Measurements from ENCODE around the gene KIAA2012. TPM values are rescaled to one million over a fixed set of nuclear protein-coding genes. Genes with fewer than 3 reads are reported as not detected.
"Not testable (repeated sequence)": the region's sequence is repeated elsewhere in the genome, so short reads cannot be mapped to it uniquely, and the experiment has no call there.

Gene KIAA2012
- total RNA-seq, 1 donor from 2014 or later, result not detected

DNA sequence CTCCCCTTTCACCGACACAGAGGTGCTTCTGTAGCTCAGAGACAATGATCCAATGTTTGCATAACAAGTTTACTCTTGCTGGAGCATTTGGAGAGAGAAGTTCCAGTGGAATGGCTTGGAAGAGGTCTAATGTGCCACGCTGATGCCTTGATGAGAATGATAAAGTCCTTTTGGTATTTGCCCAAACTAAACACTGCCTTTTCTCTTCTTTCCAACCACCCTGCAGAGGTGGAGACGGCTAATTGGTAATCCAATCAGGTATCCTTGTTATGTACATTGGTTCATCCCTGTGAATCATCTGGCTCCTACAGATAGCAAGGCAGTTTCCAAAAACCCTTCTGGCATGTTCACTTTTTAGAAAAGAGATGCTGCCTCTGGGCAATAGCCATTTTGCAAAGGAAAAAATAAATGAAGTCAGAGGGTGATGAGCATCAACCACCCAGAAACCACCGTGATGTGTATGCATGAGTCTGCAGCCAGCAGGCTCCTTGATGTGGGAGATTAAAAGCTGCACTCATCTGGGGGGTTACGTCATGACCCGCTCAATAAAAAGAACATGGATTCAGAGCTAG, 40.6 kb downstream of the KIAA2012 start:
- intact Hi-C loops (cut with micrococcal nuclease), result no loop called here

DNA sequence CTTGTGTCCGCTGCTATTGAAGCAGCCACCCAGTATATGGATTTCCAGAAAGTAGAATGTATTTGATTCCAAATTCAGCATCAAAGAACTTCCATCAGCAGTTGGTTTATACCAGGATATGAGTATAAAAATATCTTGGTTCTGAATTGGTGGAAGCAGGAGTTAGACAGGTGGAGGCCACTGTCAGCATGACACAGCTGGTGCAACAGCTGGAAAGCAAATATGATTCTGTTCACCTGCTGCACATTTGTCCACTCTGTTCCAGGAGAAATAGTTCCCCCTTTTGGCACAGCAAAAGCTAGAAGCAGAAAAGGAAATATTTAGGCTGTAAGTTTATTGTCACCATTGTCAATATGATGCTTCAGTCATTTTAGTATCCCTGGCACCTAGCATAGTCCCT, 41.2 kb downstream of the KIAA2012 start:
- intact Hi-C loops (cut with micrococcal nuclease), result no loop called here

DNA sequence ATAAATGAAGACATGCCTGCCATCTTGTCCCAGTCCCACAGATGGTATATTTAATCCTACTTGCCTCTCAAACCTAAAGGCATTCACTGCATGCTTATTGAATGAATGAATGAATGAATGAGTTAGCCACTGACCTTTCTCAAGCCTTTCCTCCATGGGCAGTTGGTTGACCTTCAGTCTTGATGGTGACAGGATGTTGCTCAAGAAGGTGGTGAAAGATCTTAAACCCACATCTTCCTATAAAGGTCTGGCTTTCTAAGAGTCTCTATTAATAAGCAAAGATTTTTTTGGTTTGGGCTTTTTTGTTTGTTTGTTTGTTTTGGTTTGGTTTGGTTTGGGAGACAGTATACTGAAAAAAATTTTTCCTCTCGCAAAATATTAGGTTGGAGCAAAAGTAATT, 41.7 kb downstream of the KIAA2012 start:
- intact Hi-C loops (cut with micrococcal nuclease), result no loop called here

DNA sequence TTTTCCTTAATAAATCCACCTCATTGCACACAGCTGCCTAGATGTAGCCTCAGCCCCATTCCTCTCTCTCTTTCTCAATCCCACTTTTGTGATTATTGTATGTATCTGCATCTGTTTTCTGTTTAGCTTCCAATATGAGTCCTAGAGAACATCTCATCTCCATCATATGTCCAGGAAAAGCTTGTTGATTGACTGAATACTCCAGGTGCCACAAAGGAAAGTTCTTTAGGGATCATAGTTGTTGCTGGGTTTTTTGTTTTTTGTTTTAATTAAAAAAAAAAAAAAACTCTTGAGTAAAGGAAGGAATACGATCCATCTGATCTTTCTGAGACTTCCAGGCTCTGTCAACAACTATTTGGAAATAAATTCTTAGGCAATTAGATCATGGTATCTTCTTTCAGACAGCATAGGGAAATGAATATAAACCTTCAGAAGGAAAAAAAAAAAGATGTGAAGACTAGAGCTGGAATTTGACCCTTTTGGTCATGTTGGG, 42.5 kb downstream of the KIAA2012 start:
- intact Hi-C loops (cut with micrococcal nuclease), result no loop called here

DNA sequence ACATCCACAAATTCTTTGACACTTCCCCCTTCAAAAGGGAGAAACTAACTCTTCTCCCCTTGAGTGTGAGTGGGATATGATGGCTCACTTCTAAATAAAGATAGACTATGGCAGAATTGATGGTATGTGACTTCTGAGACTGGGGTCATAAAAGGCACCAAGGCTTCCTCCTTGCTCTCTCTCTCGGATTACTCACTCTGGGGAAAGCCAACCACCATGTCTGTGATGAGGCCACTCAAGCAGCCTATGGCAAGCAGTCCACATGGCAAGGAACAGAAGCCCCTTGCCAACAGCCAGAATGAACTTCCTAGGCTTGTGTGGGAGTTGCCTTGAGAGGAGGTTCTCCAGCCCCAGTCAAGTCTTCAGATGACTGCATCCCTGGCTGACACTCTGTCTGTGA, 43.6 kb downstream of the KIAA2012 start:
- intact Hi-C loops (cut with micrococcal nuclease), result no loop called here

DNA sequence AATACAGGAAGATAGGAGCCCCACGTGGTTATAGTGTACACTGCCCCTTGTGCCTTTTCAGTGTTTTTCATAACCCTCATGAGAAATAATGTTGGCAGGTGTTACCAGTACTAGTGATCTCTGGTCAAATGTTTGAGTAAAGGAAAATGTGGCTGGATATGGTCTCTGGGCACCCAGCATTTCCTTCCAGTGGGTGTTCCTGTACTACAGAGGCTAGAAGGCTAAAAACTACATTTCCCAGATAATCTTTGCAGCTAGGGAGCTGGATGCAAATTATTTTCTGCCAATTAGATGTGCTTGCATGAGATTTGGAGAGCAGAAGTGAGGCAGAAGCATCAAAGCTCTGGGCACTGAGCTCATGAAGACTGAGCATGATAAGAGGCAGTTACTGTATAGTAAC, 45.1 kb downstream of the KIAA2012 start:
- intact Hi-C loops (cut with micrococcal nuclease), result no loop called here

DNA sequence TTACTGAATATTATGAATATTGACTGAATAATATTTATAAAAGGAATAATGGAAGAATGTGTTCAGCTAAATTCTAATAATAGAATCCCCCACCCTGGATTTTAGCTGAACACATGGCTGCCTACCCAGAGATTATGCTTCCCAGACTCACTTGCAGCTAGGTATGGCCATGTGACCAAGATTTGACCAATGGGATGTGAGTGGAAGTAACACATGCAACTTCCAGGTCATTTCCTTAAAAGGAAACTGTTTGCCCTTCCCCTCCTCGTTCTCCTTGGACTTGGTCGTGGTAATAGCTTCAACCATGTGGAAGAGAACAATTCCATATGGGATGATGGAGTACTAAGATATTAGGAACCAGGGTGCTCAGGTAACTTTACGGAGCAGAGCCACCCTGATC, 47.8 kb downstream of the KIAA2012 start:
- intact Hi-C loops (cut with micrococcal nuclease), result no loop called here

DNA sequence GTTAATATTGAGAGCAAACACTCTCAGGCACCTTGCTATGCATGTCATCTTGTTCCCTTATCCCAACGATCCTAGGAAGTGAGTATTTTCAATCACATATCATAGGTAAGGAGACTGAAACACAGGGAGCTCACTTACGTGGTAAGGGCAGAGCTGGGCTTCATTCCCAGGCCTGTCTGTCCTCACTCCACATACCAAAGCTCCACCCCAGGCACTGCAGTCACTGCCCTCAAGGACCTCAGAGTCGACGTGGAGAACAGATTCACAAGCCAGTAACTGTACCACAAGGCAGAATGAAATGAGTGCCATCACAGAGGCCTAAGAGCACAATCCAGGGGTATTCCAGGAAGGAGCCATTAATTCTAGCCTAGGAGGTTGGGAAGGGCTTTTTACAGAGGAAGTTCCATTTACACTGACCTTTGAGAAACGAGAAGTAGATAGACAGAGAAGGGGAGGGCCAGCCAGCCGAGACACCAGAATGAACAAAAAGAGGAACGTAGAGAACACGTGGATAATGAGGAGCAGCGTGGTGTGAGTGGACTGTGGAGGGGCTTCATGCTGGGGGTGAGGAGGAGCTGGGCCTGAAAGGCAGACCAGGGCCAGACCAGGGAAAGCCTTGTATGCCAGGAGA, 48.6 kb downstream of the KIAA2012 start:
- intact Hi-C loops (cut with micrococcal nuclease), result no loop called here

DNA sequence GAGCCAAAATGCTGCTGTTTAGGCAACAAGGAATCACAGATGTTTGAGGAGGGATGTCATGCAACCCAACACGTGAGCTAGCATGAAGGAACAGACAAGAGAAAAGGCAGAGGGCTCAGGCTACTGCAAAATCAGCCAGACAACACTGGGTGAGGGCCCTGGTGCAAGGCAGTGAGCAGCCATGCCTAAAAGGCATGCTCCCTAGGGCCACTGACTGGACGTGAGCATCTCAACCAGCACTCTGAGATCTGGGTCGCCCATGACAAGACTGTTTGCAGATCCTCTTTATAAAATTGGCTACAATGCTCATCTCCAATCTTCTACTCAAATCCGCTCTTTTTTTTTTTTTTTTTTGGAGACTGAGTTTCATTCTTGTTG, 49.1 kb downstream of the KIAA2012 start:
- intact Hi-C loops (cut with micrococcal nuclease), result no loop called here

DNA sequence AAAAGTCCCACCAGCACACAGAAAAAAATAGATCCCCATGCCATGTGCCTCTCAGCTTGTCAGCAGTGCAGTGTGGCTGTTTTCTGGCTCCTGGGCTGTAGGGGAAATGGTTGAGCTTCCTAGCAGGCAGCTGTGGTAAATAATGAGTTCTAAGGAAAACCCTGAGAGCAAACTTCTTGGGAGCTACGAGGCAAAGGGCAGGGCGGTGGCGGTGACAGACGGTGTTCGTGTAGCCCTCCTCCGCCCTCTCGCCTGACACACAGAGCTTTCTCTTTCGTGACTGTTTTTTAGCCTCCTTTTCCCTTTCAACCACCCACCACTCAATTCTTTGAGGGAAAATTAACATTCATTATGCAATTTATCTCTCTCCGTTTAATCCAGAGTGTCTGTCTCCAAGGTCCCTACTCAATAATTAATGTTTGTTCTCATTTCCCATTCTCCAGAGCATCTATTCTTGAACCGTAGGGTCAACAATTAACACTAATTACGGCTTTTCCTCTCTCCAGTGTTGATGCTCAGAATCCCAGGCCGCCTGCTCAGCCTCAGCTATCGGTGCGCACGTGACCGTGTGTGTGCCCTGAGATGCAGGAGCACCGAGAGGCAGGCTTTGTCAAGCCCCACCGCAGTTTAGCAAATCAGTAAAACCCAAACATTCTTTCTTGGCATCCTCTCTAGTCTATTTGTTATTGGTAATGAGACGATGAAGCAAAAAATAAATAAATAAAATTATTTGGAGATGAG, 50.1 kb downstream of the KIAA2012 start:
- intact Hi-C loops (cut with micrococcal nuclease), result no loop called here

DNA sequence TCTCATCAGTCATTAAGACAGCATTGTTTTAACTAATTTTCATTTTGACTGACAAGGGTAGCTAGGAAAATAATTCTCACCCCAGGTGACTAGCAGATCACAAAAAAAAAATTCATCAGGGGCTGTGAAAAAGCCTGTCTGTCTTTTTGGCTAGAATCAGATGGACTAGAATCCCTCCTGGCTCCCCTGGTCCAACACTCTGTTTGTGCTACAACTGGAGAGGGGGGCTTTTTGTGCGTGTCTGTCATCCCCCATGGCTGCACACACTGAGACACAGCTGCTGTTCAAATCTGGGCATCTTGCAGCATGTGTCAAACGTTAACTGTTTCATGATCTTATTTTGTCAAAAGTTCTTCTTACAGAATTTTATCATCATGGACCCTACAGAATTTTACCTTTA, 51.2 kb downstream of the KIAA2012 start:
- intact Hi-C loops (cut with micrococcal nuclease), result no loop called here

DNA sequence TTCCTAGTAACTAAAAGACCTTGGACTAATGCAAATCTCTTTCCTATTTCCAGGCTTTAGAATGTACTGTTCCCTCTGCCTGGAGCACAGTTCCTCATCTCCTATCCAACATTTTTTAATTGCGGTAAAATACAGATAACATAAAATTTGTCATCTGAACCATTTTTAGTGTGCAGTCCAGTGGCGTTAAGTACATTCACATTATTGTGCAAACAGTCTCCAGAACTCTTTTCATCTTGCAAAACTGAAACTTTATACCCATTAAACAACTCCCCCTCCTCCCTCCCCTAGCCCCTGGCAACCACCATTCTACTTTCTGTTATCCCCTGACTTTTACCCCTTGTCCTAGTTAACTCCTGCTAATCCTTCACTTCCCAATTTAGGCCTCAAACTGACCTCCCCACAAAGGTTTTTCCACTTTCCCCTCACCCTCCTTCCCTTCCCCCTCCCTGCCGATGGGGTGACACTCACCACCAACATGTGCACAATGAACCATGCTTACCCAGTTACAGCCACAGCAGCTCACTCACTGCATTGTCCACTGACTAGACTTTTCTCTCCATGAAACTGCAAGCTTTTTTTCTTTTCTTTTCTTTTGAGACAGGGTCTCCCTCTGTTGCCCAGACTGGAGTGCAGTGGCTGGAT, 54.8 kb downstream of the KIAA2012 start:
- intact Hi-C loops (cut with micrococcal nuclease), result no loop called here

DNA sequence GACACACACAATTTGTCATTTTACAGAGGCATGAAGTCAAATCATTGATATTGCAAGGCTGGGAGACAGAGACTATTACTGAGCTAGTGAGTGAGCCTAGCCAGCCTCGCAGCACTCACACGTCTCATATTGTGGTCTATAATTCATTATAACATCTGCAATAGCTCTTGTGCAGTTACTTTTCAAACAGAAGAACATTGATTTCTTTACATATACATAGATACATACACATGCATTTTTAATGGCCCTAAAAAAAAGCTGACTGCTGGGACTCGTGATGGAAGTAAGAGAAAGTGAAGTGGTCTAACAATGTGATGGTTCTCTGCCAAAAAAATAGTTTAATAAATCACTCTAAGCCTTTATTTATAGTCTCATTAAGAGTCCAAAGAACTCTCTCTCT, 56.8 kb downstream of the KIAA2012 start:
- intact Hi-C loops (cut with micrococcal nuclease), result no loop called here

DNA sequence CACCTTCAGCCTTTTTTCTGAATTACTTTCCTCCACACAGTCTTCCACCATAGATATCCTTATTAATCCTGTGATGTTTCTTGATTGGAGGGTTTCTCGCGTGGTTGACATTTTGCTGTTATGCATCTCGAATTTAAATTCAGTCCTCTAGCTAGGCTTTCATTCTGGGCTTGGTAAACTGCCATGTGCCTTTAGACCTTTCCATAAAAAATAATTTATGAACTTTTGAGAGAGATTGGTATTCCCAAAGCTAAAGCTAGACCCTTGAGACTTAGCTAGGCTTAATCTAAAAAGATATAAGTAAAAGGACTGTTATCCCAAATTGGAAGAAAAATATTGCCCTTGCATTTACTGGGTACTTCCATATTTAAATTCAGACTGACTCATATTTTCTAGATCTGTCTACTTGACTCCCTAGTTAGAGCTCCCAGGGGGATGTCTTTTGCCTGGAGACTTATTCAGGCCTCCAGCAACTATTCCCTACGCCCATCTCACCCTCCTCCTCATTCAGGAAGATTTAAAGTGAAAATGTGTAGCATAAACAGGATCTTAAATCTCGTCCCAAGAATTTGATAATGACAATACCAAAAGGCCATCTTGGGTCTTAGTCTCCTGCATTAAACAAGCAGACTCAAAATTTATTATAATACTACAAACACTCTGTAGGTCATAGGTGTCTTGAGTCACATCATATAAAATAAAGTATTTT, 60.3 kb downstream of the KIAA2012 start:
- intact Hi-C loops (cut with micrococcal nuclease), result no loop called here

DNA sequence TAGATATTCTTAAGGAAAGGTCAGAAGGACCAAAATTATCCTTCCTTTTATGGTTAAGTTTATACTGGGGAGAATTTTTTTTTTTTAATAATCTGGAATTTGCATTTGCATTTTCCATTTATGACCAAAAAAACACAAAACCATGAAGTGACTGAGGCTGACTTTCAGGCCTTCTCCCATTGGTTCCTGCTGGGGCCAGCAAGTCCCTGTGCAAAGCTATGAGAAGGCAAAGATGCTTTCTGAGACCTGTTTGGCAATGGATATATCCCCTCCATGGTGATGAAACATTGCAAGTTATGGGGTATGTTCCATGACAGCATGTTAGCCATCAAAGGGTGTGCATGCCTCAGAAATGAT, 60.8 kb downstream of the KIAA2012 start:
- intact Hi-C loops (cut with micrococcal nuclease), result no loop called here

DNA sequence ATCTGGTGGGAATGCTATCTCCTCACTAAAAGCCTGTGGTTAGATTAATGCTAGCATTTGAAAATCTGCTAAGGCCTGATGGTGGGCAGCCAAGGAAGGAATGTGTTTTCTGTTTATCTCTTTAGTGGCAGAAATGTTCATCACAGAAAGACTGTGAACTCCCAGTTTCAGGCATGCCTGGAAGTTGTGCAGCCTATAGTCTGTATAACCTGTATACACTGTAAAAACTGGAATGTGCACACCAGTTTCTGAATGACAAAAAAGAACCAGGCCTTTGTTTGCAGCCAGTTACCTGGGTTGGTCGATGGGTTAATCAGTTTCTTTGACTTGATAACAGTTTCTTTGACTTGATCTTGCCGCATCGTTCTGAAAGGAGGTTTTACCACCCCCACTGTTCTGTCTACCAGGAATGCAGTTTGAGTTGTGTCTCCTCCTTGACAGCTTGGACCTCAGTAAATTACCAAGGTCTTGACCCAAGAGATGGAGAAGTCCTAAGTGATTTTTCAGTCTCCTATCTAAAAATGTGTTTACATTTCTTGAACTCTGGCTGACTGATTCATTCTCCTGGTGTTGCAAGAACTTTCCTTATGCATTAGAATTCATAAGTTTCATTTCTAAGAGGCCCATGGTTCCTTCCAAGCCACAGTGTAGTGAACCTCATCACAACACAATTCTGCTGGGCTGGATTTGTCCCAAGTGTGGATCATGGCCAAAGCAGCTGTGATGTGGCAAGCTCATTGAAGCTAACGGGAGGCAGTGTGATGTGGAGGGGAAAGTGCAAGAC, 62.2 kb downstream of the KIAA2012 start:
- intact Hi-C loops (cut with micrococcal nuclease), result no loop called here

DNA sequence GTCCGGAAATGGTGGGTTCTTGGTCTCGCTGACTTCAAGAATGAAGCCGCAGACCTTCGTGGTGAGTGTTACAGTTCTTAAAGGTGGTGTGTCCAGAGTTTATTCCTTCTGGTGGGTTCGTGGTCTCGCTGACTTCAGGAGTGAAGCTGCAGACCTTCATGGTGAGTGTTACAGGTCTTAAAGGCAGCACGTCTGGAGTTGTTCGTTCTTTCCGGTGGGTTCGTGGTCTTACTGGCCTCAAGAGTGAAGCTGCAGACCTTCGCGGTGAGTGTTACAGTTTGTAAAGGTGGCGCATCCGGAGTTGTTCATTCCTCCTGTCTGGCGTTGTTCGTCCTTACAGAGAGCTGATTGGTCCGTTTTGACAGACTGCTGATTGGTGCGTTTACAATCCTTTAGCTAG, 63.0 kb downstream of the KIAA2012 start:
- intact Hi-C loops (cut with micrococcal nuclease), result not testable (repeated sequence)

DNA sequence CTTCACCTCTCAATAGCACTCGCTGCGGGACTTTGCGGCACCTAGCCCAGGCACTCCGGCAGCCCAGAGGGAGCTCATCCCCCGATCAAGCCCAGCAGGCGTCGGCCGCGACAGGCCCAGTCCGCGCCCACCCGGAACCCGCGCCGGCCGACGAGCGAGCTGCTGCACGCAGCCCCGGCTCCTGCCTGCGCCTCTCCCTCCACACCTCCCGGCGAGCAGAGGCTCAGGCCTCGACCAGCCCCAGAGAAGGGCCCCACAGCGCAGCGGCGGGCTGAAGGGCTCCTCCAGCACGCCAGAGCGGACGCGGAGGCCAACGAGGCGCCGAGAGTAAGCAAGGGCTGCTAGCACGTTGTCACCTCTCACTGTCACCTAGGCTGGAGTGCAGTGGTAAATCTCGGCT, 63.5 kb downstream of the KIAA2012 start:
- intact Hi-C loops (cut with micrococcal nuclease), result no loop called here

DNA sequence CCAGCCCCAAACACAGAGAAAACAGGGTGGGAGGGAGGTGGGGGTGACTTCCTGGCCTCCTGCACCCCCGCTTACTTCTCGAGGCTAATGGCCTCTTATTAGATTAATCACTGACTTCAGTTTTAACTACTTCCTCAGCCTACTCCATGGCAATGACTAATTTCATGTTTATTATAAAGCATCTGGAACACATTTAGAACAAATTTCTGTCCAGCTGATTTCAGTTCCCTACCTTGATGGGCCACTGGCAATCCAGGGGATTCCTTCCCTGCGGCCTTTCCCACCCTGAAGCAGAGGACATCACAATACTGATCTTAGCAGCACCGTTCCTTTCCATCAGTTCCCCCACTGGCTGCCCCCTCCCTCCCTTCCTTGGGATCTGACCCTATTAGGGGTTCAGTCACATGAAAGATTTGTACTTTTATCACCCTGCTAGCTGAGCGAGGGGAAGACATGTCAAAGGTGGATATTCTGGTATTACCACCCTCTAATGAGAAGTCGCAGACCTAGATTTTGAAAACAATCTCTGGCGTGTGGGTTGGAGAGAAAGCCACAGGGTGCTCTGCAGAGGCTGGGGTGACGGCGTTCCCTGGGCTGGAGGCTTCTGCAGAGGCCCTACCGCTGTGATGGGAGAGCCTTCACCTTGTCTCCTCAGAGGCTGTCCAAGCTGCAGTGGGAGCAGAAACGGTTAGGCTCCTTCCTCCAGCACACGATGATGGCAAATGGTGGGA, 67.6 kb downstream of the KIAA2012 start:
- intact Hi-C loops (cut with micrococcal nuclease), result no loop called here

DNA sequence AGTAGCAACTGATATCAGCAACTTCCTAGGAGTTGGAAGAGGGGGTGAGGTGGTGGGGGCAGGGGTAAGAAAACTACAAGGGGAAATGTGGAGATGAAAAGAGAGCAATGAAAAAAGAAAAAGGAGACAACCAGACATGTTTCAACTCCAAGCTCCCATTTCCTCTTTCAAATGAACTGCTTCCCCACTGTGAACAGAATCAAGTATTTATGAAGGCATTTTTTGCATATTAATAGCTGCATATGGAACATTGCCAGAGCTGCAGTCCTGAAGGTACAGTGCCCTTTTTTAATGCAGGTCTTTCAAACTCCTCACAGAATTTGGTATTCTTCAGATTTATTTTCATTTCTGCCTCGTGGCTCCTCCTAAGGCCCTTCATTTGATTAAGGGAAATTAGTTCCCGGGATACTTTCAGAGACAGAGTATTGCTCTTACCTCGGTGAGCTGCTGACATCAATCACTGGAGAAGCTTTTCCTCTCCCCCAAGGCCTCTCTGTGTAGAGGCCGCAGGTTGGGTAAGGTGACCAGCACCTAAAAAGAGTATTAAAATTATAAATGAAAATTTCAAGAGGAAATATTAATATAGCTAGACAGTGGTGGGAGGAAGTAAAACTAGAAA, 68.4 kb downstream of the KIAA2012 start:
- intact Hi-C loops (cut with micrococcal nuclease), result no loop called here

All from T-helper 1 cell treated with Interleukin-12 subunit alpha and Interleukin-12 subunit beta and Interleukin-4 antibody, amounts not matched to agents 30 ng/mL and 1 ng/mL, for 36 hours (primary cell).